HG02610 (cell line): ENCODE measurements around the gene TFE3.

Experiments
- ATAC-seq: cut with Tn5 transposase; IDR thresholded peaks from one replicate; pipeline ENCODE4 v1.9.1; 2021; ENCODE audit warnings: mild to moderate bottlenecking, moderate library complexity; ENCODE audit not compliant: unreplicated experiment

TFE3 gene

DNA sequence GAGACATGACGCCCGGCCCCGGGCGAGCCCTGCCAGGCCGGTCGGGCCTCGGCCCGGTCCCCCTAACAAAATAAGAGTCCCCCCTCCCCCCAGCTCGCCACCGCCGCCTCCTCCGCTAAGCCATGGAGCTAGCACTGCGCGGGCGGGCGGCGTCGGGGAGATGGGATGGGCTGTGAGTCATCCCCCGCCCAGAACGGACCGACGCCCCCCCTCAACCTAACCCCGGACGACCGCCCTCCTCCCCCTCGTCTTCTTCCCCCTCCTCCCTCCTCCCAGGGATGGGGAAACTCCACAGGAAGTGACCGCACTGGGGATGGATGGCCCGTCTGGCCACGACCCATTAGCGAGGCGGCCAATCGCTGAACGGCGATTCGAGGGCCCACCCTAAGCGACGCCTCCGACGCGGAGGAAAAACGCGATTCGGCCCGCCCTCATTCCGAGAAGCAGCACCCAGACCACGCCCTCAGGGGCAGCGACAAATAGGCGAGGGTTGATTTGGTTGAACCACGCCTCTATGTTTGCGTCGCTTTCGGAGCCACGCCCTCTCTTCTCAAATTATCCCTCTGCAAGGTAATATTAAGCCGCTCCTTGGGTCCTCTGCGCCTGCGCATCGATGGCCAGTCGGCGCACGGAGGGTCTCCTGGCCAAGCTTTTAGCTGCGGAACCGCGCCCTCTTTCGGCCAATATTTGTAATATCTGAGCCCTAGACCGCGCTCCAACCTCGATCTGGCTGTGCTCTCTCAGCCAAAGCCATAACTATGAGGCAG is at the start of gene TFE3:
Gene TFE3 (minus strand): TSS at position 138 of the 767 bp plus-strand sequence. CDS start 131 bp downstream, at position 7.
- peak; percentile 91 for ATAC-seq

DNA sequence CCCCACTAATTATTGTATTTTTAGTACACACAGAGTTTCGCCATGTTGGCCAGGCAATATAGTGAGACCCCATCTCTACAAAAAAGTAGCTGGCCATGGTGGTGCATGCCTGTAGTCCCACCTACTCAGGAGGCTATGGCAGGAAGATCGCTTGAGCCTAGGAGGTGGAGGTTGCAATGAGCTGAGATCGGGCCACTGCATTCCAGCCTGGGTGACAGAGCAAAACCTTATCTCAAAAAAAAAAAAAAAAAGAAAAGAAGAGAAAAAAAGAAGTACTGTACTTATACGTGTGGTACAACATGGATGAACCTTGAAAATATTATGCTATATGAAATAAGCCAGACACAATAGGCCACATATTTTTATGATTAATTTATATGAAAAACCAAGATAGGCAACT is 46.4 kb upstream of the TFE3 start:
- ATAC-seq: no peak

- ATAC-seq: no peak
Measured at GRCh38 chrX:49082271-49082871, 39.2 kb upstream of the TFE3 start.

DNA sequence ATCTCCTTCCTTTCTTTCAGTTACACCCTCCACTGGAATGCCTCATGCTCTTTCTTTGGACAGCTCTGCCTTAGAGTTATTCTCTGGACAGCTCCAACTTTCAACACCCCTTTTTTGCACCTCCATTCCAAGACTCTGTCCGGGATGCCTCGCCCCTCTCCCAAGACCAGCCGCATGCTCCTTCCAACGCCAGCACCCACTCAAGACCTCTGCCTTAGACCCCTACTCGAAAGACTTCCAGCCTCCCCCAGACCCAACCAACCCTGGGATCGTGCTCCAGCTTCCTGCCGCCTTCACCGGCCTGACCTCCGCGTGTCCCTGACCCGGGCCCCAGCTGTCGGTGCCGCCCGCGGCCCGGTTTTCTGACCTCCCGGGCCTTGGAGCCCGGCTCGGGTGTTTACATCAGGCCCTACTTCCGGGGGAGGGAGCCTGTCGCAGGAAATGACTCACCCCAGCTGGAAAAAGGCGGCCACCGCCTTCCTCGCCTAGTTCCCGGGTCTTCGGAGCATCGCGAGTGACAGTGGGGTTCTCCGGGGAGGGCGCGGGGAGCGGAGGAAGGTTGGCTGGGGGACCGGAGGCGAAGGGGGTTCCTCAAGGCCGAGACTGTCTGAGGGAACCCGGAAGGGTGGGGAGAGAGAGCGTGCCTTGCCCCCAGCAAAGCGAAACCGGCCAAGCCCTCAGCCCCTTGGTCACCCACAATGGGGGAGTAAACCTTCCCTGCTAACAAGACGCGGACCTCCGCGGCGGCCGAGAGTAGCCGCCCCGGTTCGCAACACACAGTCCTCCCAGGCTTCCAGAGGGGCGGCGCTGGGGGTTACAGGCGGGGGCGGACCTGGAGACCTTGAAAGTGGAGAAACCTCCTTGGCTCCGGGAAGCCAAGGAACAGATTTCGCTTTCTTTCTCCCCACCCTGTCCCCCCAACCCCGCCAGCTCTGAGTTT is 36.6 kb upstream of the TFE3 start, which contains the start of gene WDR45:
Gene WDR45 (minus strand): TSS at position 399 of the 940 bp plus-strand sequence. CDS start 1,792 bp downstream, outside the sequence.
- ATAC-seq: peak; percentile 71

- no peak for ATAC-seq
Measured at GRCh38 chrX:49077941-49078340, 34.8 kb upstream of the TFE3 start.

DNA sequence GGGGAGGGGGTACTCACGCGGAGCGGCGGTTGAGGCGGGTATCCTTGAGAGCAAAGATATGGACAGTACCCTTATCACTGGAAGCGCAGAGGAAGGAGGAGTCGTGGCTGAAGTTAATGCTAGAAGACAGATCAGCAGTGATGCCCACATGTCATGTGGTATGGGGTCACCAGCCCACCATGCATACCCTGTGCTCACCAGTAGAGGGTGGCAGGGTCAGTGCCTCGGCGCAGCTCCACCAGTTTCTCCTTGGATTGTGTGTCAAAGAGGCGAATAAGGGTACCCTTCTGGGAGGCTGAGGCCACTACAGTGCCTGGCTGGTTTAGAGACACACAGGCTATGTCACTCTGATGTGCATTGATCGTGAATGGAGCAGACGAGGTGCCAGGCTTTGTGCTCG is 32.2 kb upstream of the TFE3 start:
- ATAC-seq: no peak

- ATAC-seq: peak; percentile 90
Measured at GRCh38 chrX:49073601-49074575, 30.7 kb upstream of the TFE3 start, which contains the start of gene PRAF2. PRAF2 (minus strand) TSS chrX:49074002; CDS start chrX:49073987, 15 bp downstream.

- ATAC-seq: no peak
Measured at GRCh38 chrX:49072712-49073095, 29.5 kb upstream of the TFE3 start.

GRCh38 chrX:49071877-49072711 is 28.9 kb upstream of the TFE3 start:
- ATAC-seq: no peak

DNA sequence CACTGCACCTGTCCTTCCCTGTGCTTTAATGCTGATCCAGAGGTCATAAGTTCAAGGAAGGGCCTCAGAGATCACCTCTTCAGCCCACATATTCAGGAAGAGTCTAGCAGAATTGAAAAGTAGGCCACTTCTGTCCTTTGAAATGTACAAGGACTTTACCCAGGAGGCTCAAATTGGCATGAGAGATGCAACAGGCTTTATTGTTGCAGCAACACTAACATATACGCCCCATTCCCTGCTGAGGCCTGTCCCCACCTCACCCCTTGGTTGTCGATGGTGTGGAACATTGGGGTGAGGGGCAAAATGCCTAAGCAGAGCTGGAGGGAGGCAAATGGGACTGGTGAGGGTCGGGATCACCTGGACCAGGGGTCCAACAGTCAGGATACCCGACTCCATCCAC is 27.8 kb upstream of the TFE3 start:
- no peak for ATAC-seq

DNA sequence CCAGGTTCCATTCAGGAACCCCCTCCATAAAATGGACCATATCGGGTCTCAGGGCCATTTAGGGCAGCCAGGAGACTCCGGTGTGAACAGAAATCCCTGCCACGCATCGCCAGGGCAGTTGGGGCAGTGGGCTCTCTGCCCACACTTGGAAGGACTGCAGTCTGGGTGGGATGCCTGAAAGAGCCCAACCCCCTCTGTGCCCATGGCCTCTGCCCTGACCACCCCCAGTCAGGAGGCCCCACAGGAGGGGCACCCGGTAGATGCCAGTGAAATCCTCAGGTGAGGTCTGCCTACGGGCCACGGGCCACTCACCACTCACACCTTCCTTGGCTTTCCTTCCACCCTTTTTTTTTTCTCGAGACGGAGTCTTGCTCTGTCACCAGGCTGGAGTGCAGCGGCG is 25.9 kb upstream of the TFE3 start:
- no peak for ATAC-seq

- no peak for ATAC-seq
Measured at GRCh38 chrX:49067285-49068120, 24.3 kb upstream of the TFE3 start.

DNA sequence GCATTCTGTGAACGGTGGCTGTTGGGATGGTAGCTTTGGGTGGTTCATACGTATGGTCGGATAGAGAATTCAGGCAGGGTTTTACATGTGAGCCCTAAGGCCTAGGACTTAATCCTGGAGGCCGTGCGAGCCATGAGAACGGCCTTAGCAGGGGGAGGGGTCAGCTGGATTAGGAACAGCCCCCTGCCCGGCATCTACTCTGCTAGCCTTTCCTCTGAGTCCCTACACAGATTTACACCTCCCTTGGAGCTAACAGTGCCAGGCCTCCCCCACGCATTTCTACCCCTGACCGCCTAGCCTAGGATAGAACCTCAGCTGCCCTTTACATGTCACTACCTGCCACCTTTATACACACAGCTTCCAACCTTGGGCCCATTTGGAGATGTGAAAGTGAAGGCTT is 23.5 kb upstream of the TFE3 start:
- ATAC-seq: no peak

- ATAC-seq: no peak
Measured at GRCh38 chrX:49066278-49066677, 23.1 kb upstream of the TFE3 start.

GRCh38 chrX:49064735-49065134 is 21.6 kb upstream of the TFE3 start:
- no peak for ATAC-seq

DNA sequence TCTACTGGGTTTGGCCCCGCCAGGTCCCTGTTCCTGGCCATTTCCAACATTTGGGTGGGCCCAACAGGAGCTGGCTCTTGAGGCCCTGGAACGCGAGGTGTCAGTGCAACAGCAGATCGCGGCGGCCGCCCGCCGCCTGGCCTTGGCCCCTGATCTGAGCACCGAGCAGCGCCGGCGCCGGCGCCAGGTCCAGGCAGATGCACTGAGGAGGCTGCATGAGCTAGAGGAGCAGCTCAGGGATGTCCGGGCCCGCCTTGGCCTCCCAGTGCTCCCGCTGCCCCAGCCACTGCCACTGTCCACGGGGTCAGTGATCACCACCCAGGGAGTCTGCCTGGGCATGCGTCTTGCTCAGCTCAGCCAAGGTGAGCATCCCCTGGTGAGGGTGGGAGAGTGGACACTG is 21.1 kb upstream of the TFE3 start:
- no peak for ATAC-seq

DNA sequence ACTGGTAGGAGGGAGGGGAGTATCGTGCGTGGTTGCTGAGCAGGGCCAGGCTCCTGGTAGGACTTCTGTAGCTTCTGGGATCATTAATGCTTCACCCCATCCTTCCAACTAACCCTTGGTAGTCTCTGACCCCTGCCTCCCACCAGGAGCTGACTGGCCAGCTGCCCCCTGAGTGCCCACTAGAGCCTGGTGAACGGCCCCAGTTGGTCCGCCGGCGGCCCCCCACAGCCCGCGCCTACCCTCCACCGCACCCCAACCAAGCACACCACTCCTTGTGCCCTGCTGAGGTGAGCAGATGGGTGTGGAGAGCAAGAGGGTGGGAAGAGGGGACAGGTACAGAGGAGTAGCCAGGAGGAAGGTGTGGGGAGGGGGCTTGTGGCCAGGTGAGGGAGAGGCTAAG is 20.6 kb upstream of the TFE3 start:
- no peak for ATAC-seq

DNA sequence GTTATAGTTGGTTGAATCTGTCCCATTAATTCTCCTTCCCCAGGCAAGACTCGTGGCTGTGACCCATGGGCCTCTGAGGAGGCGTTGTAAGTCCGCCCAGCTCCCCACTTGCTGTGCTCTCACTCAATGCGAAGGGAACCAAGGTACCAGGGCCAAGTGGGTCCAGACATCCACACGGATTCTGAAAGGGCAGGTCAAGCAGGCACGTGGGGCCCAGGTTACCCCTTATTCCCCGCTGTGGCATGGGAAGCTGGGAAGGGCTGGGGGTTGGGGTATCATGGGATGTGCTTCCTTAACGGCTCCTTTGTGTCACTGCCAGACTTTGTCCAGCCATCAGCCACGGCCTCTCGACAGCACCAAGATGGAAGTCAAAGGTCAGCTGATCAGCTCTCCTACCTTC is 18.8 kb upstream of the TFE3 start:
- ATAC-seq: no peak
